Right lung (tissue), 5 donors: ENCODE measurements around the gene KRTAP22-1. TPM values are rescaled to one million over a fixed set of nuclear protein-coding genes. Genes with fewer than 3 reads are reported as not detected.

ENCODE experiments used
- DNase-seq, 2 donors: peaks; one replicate each; pipeline ENCODE4 v3.0.0-alpha.2; 2013
- polyA plus RNA-seq, 5 donors: library from polyadenylated mRNA; unstranded; fragments of 120-200 nt; gene quantifications; one replicate each; pipeline versions ENCODE4 v1.2.1 to v1.2.3, GENCODE V29; 2013; ENCODE audit warnings: inconsistent platforms in 1 of 5, low replicate concordance in 1 of 5; ENCODE audit not compliant: insufficient read length in 5 of 5, insufficient read depth in 1 of 5

The KRTAP22-1 gene
- polyA plus RNA-seq, 5 donors: not detected

GRCh38 chr21:30625449-30626165 is 24.7 kb downstream of the KRTAP22-1 start:
- DNase-seq: no peak

GRCh38 chr21:30628109-30628508 is 27.2 kb downstream of the KRTAP22-1 start:
- DNase-seq: no peak

- DNase-seq: no peak
Measured at GRCh38 chr21:30629200-30629599, 28.3 kb downstream of the KRTAP22-1 start.

- no peak for DNase-seq
Measured at GRCh38 chr21:30634906-30635305, 34.0 kb downstream of the KRTAP22-1 start, which contains the start of gene KRTAP20-2. KRTAP20-2 (plus strand) TSS chr21:30635206; CDS start chr21:30635264, 58 bp downstream.

- DNase-seq: no peak
Measured at GRCh38 chr21:30638686-30639085, 37.8 kb downstream of the KRTAP22-1 start.

GRCh38 chr21:30642564-30642963 is 41.7 kb downstream of the KRTAP22-1 start, which contains the start of gene KRTAP20-3:
KRTAP20-3 (plus strand) TSS chr21:30642864.
- no peak for DNase-seq

- DNase-seq: no peak
Measured at GRCh38 chr21:30646904-30647414, 46.1 kb downstream of the KRTAP22-1 start.

Other genes starting within 250 kb of the KRTAP22-1 start
- not detected for gene KRTAP13-2, start 228.8 kb upstream of the KRTAP22-1 start, polyA plus RNA-seq
- gene KRTAP13-1, start 205.1 kb upstream of the KRTAP22-1 start, polyA plus RNA-seq: not detected
- not detected for gene KRTAP13-3, start 175.2 kb upstream of the KRTAP22-1 start, polyA plus RNA-seq
- gene KRTAP13-4, start 170.9 kb upstream of the KRTAP22-1 start, polyA plus RNA-seq: not detected
- gene KRTAP15-1, start 160.8 kb upstream of the KRTAP22-1 start, polyA plus RNA-seq: not detected
- gene KRTAP19-1, start 120.7 kb upstream of the KRTAP22-1 start, polyA plus RNA-seq: not detected
- gene KRTAP19-2, start 113.7 kb upstream of the KRTAP22-1 start, polyA plus RNA-seq: not detected
- gene KRTAP19-3, start 109.1 kb upstream of the KRTAP22-1 start, polyA plus RNA-seq: not detected
- not detected for gene KRTAP19-4, start 103.9 kb upstream of the KRTAP22-1 start, polyA plus RNA-seq
- not detected for gene KRTAP19-5, start 98.9 kb upstream of the KRTAP22-1 start, polyA plus RNA-seq
- gene KRTAP19-6, start 59.2 kb upstream of the KRTAP22-1 start, polyA plus RNA-seq: not detected
- gene KRTAP19-7, start 39.8 kb upstream of the KRTAP22-1 start, polyA plus RNA-seq: not detected
- gene KRTAP22-2, start 10.7 kb upstream of the KRTAP22-1 start, polyA plus RNA-seq: not detected
- not detected for gene KRTAP6-3, start 8.6 kb upstream of the KRTAP22-1 start, polyA plus RNA-seq
- not detected for gene KRTAP6-2, start 2.2 kb upstream of the KRTAP22-1 start, polyA plus RNA-seq
- not detected for gene KRTAP6-1, start 12.8 kb downstream of the KRTAP22-1 start, polyA plus RNA-seq
- not detected for gene KRTAP20-1, start 15.3 kb downstream of the KRTAP22-1 start, polyA plus RNA-seq
- gene KRTAP20-4, start 19.5 kb downstream of the KRTAP22-1 start, polyA plus RNA-seq: not detected
- gene KRTAP20-2, start 34.1 kb downstream of the KRTAP22-1 start, polyA plus RNA-seq: not detected
- gene KRTAP20-3, start 41.8 kb downstream of the KRTAP22-1 start, polyA plus RNA-seq: not detected
- not detected for gene KRTAP21-3, start 117.7 kb downstream of the KRTAP22-1 start, polyA plus RNA-seq
- not detected for gene KRTAP21-2, start 146.2 kb downstream of the KRTAP22-1 start, polyA plus RNA-seq
- not detected for gene KRTAP21-1, start 154.3 kb downstream of the KRTAP22-1 start, polyA plus RNA-seq
- not detected for gene KRTAP8-1, start 212.2 kb downstream of the KRTAP22-1 start, polyA plus RNA-seq
- not detected for gene KRTAP7-1, start 228.7 kb downstream of the KRTAP22-1 start, polyA plus RNA-seq